GM19099 (cell line): ENCODE results near the gene CDH18.

Experiments used
- POLR2A ChIP-seq: IDR thresholded peaks from 3 replicates; pipeline ENCODE4 v1.6.1; 2011; ENCODE audit warnings: low read depth; ENCODE audit not compliant: insufficient read length; ENCODE audit errors: extremely low read depth

Gene CDH18

GRCh38 chr5:19534751-19535150 is 453.2 kb downstream of the CDH18 start:
- TF ChIP-seq POLR2A = no peak

GRCh38 chr5:19532936-19533335 is 455.1 kb downstream of the CDH18 start:
- no peak for TF ChIP-seq POLR2A

- TF ChIP-seq POLR2A = no peak
These were observed 456.5 kb downstream of the CDH18 start for GRCh38 chr5:19531374-19531952.

GRCh38 chr5:19519448-19519847 is 468.6 kb downstream of the CDH18 start:
- TF ChIP-seq POLR2A = no peak

- TF ChIP-seq POLR2A = no peak
These were observed 489.1 kb downstream of the CDH18 start for GRCh38 chr5:19498852-19499251.

GRCh38 chr5:19497229-19497815 is 490.7 kb downstream of the CDH18 start:
- TF ChIP-seq POLR2A = no peak

- TF ChIP-seq POLR2A = no peak
These were observed 491.9 kb downstream of the CDH18 start for GRCh38 chr5:19496056-19496455.

- TF ChIP-seq POLR2A = no peak
These were observed 495.1 kb downstream of the CDH18 start for GRCh38 chr5:19492861-19493260.

GRCh38 chr5:19488786-19489185 is 499.2 kb downstream of the CDH18 start:
- TF ChIP-seq POLR2A = no peak

- no peak for TF ChIP-seq POLR2A
These were observed 500.5 kb downstream of the CDH18 start for GRCh38 chr5:19487480-19487879.

- TF ChIP-seq POLR2A = no peak
These were observed 508.4 kb downstream of the CDH18 start for GRCh38 chr5:19479562-19479961.

GRCh38 chr5:19462019-19462418 is 526.0 kb downstream of the CDH18 start:
- no peak for TF ChIP-seq POLR2A

GRCh38 chr5:19424506-19424905 is 563.5 kb downstream of the CDH18 start:
- no peak for TF ChIP-seq POLR2A
